Measurements from ENCODE around the gene SSBP1. TPM values are rescaled to one million over a fixed set of nuclear protein-coding genes. Genes with fewer than 3 reads are reported as not detected.
A peak's percentile ranks its signal among the peaks of the same experiment; 100 is the strongest.

SSBP1 gene
- total and polyA plus RNA-seq, 2 of the 8 experiments (the other 6 are each of a cell fraction or from before 2014, with no cell fraction given) = 136 to 254 TPM

- whole genome bisulfite sequencing, 2 experiments (ENCODE audit: extremely low coverage in 1 of 2, insufficient coverage in 1 of 2, insufficient read length in 1 of 2, insufficient replicate concordance in 2 of 2, low coverage in 1 of 2, low lambda C conversion rate in 2 of 2, missing lambda C conversion rate in 1 of 2) = 86% methylated on average over 6 of the region's 6 CpGs; no CpG with 5 or more reads in 1 of the 2 experiments
- Histone ChIP-seq H3K23me2 (ENCODE audit: low read depth, low read length) (0 out of 2 replicates have a peak, but pooled peaks cover 2% of the 10 kb centered on the region), H2BK15ac (ENCODE audit: low read length) (no peak overlapping the region), H4K91ac (replicated peaks; ENCODE audit: insufficient read length, low read length) (no peak overlapping the region), H3K9ac (replicated peaks in 1 of 4; ENCODE audit: extremely low read depth in 1 of 4, low read depth in 3 of 4, low read length in 3 of 4) (no peak overlapping the region; a peak in 1 of 7 replicates), H4K8ac (ENCODE audit: extremely low read depth, insufficient read depth, low read length) (no peak overlapping the region), H4K20me1 (replicated peaks in 1 of 2; ENCODE audit: control insufficient read depth in 1 of 2, insufficient read depth in 2 of 2, low read length in 2 of 2) (peaks cover 0 to 10% of the 10 kb centered on the region in 2 experiments), H3K18ac (ENCODE audit: extremely low read depth, low read length) (no peak overlapping the region), H4K5ac (ENCODE audit: insufficient read length, low read depth, low read length) (no peak overlapping the region), H3K4ac (replicated peaks; ENCODE audit: insufficient read length, low read depth, low read length) (no peak overlapping the region), H3K14ac (ENCODE audit: insufficient read length) (no peak overlapping the region), H3K23ac (ENCODE audit: insufficient read length) (no peak overlapping the region), H2BK5ac (ENCODE audit: low read depth, low read length) (no peak overlapping the region), H2AFZ (ENCODE audit: low read length) (no peak overlapping the region), H2BK120ac (replicated peaks; ENCODE audit: low read depth, low read length) (no peak overlapping the region), H3K4me3 (ENCODE audit: extremely low read depth in 1 of 4, insufficient read depth in 2 of 4, low read depth in 3 of 4, low read length in 4 of 4) (no peak overlapping the region), H3K36me3 (ENCODE audit: control insufficient read depth in 2 of 4, insufficient read depth in 4 of 4, low read length in 3 of 4) (no peaks in the 10 kb centered on the region; a peak in 1 of 8 replicates), H3K79me2 (ENCODE audit: control insufficient read depth in 1 of 2, insufficient read depth in 2 of 2, low read length in 2 of 2) (peaks cover 0 to 83% of the 10 kb centered on the region in 2 experiments; a peak in 2 of 4 replicates), H3K9me3 (ENCODE audit: insufficient read depth in 2 of 2, low read depth in 1 of 2, low read length in 1 of 2) (no peaks in the 10 kb centered on the region), H3K27me3 (replicated peaks in 1 of 4; ENCODE audit: control insufficient read depth in 3 of 4, extremely low read depth in 1 of 4, insufficient read depth in 3 of 4, low read length in 3 of 4) (no peaks in the 10 kb centered on the region), H3K27ac (ENCODE audit: low read depth, low read length) (0 out of 2 replicates have a peak overlapping the region, but pooled peaks have one; percentile 20), H3K4me2 (ENCODE audit: insufficient read depth in 1 of 2, low read depth in 2 of 2, low read length in 2 of 2) (no peak overlapping the region), H3K4me1 (replicated peaks in 1 of 4; ENCODE audit: control insufficient read depth in 3 of 4, insufficient read depth in 4 of 4, low read length in 3 of 4) (peaks cover 0 to 20% (median 14%) of the 10 kb centered on the region in 4 experiments; a peak in 6 of 7 replicates), H3K79me1 (ENCODE audit: low read depth, low read length) (peaks cover 2% of the 10 kb centered on the region; the same call in 1 of the 2 replicates), H3K56ac (replicated peaks; ENCODE audit: insufficient read length, low read depth, low read length) (no peak overlapping the region), H2BK12ac (ENCODE audit: low read depth, low read length) (no peak overlapping the region), H2AK5ac (ENCODE audit: low read depth, low read length) (no peak overlapping the region), H2BK20ac (ENCODE audit: low read length) (no peak overlapping the region)
- ChIA-PET POLR2A (ENCODE audit: partially characterized antibody) (interaction anchor here (0.8 to 1.2 kb wide), 2 partner anchors 42 to 66 kb away, joined by 3 read pairs; partner anchors contain the start of gene SSBP1), CTCF (ENCODE audit: partially characterized antibody) (interaction anchor here (0.6 to 2.3 kb wide), 6 partner anchors 8 to 44 kb away, joined by 3 to 13 read pairs (median 4); partner anchors contain the start of gene SSBP1)
- DNase-seq (ENCODE audit: low read depth in 1 of 2, low spot score in 2 of 2) (no peak), FAIRE-seq (no peak)
- TF ChIP-seq TBP (IDR thresholded peaks at IDR 0.05; ENCODE audit: low read depth, low read length) (no peak), RBBP5 (IDR thresholded peaks at IDR 0.05; ENCODE audit: borderline replicate concordance, low read depth, low read length) (no peak), TCF12 (IDR thresholded peaks at IDR 0.05; ENCODE audit: low read depth, low read length) (no peak), SIX5 (IDR thresholded peaks at IDR 0.05; ENCODE audit: low read depth, low read length) (no peak), RAD21 (IDR thresholded peaks at IDR 0.05 in 1 of 2, conservative IDR thresholded peaks at IDR 0.05 in 1 of 2; ENCODE audit: low read depth in 2 of 2, low read length in 2 of 2) (no peak), CBX8 (IDR thresholded peaks at IDR 0.05; ENCODE audit: borderline replicate concordance, low read depth, low read length) (no peak), HDAC6 (IDR thresholded peaks at IDR 0.05; ENCODE audit: low read depth, low read length) (no peak), RNF2 (IDR thresholded peaks at IDR 0.05; ENCODE audit: borderline replicate concordance, low read depth, low read length, missing control alignments, poor library complexity, severe bottlenecking) (no peak), SRF (IDR thresholded peaks at IDR 0.05; ENCODE audit: low read depth, low read length) (no peak), TEAD4 (IDR thresholded peaks at IDR 0.05; ENCODE audit: low read depth, low read length) (no peak), CREB1 (IDR thresholded peaks at IDR 0.05) (no peak), CBX5 (IDR thresholded peaks at IDR 0.05; ENCODE audit: low read depth, low read length) (no peak), SP4 (IDR thresholded peaks at IDR 0.05; ENCODE audit: low read length) (no peak), JUN (IDR thresholded peaks at IDR 0.05; ENCODE audit: low read depth, low read length) (no peak)
Measured at GRCh38 chr7:141695803-141696289, 42.3 kb upstream of the SSBP1 start.
